ENCODE measurements around the gene CCDC142. TPM values are rescaled to one million over a fixed set of nuclear protein-coding genes. Genes with fewer than 3 reads are reported as not detected.

CCDC142 gene
- total and polyA plus RNA-seq, 10 of the 15 experiments (the other 5 are each of a cell fraction or from before 2014, with no cell fraction given), result 0.93 to 16.9 (median 9.0) TPM

- no peak for TF ChIP-seq BRCA1 (IDR thresholded peaks at IDR 0.05; ENCODE audit: low read depth, low read length)
- no peak for TF ChIP-seq NFYB (IDR thresholded peaks at IDR 0.05; ENCODE audit: insufficient read depth, low read depth, low read length)
- no peak for TF ChIP-seq ZNF687 (IDR thresholded peaks at IDR 0.05)
- TF ChIP-seq SUPT20H (IDR thresholded peaks at IDR 0.05; ENCODE audit: borderline replicate concordance, control insufficient read depth, low read depth, low read length), result no peak
- TF ChIP-seq RAD51 (IDR thresholded peaks at IDR 0.05), result no peak
- TF ChIP-seq CBX3 (IDR thresholded peaks at IDR 0.05; ENCODE audit: borderline replicate concordance, low read depth), result no peak
- TF ChIP-seq TCF7 (IDR thresholded peaks at IDR 0.05; ENCODE audit: borderline replicate concordance), result no peak; the same call in 1 of the 2 replicates
- TF ChIP-seq YY1 (IDR thresholded peaks at IDR 0.05; ENCODE audit: low read depth, low read length), result peak; percentile 99
- no peak for TF ChIP-seq CEBPZ (IDR thresholded peaks at IDR 0.05; ENCODE audit: low read depth, low read length)
- TF ChIP-seq RUNX3 (IDR thresholded peaks at IDR 0.05; ENCODE audit: low read length), result peak; percentile 86
- TF ChIP-seq RBBP5 (conservative IDR thresholded peaks at IDR 0.05), result no peak
- TF ChIP-seq TBL1XR1 (IDR thresholded peaks at IDR 0.05; ENCODE audit: low read depth, low read length), result no peak
- 0 out of 2 replicates have a peak, but pooled peaks have one; percentile 72 for TF ChIP-seq SREBF1 (IDR thresholded peaks at IDR 0.05; ENCODE audit: low read length)
- peak; percentile 77 for TF ChIP-seq E4F1 (IDR thresholded peaks at IDR 0.05; ENCODE audit: borderline replicate concordance, partially characterized antibody)
- TF ChIP-seq CEBPB (IDR thresholded peaks at IDR 0.05; ENCODE audit: borderline replicate concordance in 1 of 2, low read depth in 2 of 2, low read length in 2 of 2), result no peak
These were observed 27.9 kb downstream of the CCDC142 start, which contains the start of gene INO80B (continued) for GRCh38 chr2:74454654-74455511.

Measured in GM12878 (cell line).